Calu3 (cell line): Measurements from ENCODE around the gene RNF212. TPM values are rescaled to one million over a fixed set of nuclear protein-coding genes. Genes with fewer than 3 reads are reported as not detected.
A peak's percentile ranks its signal among the peaks of the same experiment; 100 is the strongest.

ENCODE experiments used
- Bru-seq: library from RNA; stranded (reverse); fragments of 400-500 nt; gene quantifications from one replicate; lab custom pipeline; 2021; lab: Mats Ljungman, UMichigan
- BruChase-seq, 2 experiments: library from RNA; stranded (reverse); fragments of 400-500 nt; gene quantifications; one replicate each; lab custom pipeline; 2021; lab: Mats Ljungman, UMichigan
- BruUV-seq: library from RNA; stranded (reverse); fragments of 400-500 nt; replicated peaks from 2 replicates; lab custom pipeline; 2021; lab: Mats Ljungman, UMichigan
- CTCF ChIA-PET: fragments of 300-600 bp; sonication (Branson Sonifier 250); formaldehyde crosslinking; loops from one replicate; lab custom pipeline; 2022; ENCODE audit warnings: antibody characterized with exemption; lab: Charles Lee
- DNase-seq: peaks from one replicate; pipeline ENCODE4 v3.0.0; 2022
- H3K27ac Mint-ChIP-seq: one replicate; pipeline ENCODE4 v1.8.0; 2022; ENCODE audit warnings: mixed read lengths; ENCODE audit not compliant: unreplicated experiment
- H3K27me3 Mint-ChIP-seq: one replicate; pipeline ENCODE4 v1.8.0; 2022; ENCODE audit warnings: mixed read lengths; ENCODE audit not compliant: unreplicated experiment
- H3K36me3 Mint-ChIP-seq: one replicate; pipeline ENCODE4 v1.8.0; 2022; ENCODE audit warnings: mild to moderate bottlenecking, moderate library complexity, mixed read lengths; ENCODE audit not compliant: insufficient read depth, unreplicated experiment
- H3K4me1 Mint-ChIP-seq: one replicate; pipeline ENCODE4 v1.8.0; 2022; ENCODE audit warnings: mild to moderate bottlenecking, low read depth, mixed read lengths; ENCODE audit not compliant: unreplicated experiment
- H3K4me3 Mint-ChIP-seq: one replicate; pipeline ENCODE4 v1.8.0; 2022; ENCODE audit warnings: mild to moderate bottlenecking, low read depth, moderate library complexity, mixed read lengths; ENCODE audit not compliant: unreplicated experiment
- H3K9me3 Mint-ChIP-seq: one replicate; pipeline ENCODE4 v1.8.0; 2022; ENCODE audit warnings: low read depth, mixed read lengths; ENCODE audit not compliant: unreplicated experiment
- intact Hi-C: fragments of 100-400 bp; cut with micrococcal nuclease; formaldehyde crosslinking; loops from one replicate; pipeline ENCODE4 v1.10.0; 2022; ENCODE audit not compliant: unreplicated experiment
- long read RNA-seq: library from polyadenylated mRNA; stranded (forward); transcript quantifications from one replicate; pipeline ENCODE4 v2.0.0, GENCODE V29; 2022
- total RNA-seq: library from RNA; stranded (reverse); gene quantifications from 2 replicates; pipeline ENCODE4 v1.2.3, GENCODE V29; 2022
- TF ChIP-seq, protein P1 (sequence below): fragments of 200-600 bp; IDR thresholded peaks from one replicate; pipeline ENCODE4 v1.8.0; 2022; ENCODE audit warnings: antibody characterized with exemption; ENCODE audit not compliant: unreplicated experiment

The RNF212 gene, protein sequence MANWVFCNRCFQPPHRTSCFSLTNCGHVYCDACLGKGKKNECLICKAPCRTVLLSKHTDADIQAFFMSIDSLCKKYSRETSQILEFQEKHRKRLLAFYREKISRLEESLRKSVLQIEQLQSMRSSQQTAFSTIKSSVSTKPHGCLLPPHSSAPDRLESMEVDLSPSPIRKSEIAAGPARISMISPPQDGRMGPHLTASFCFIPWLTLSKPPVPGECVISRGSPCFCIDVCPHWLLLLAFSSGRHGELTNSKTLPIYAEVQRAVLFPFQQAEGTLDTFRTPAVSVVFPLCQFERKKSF
- total RNA-seq, result not detected in 2 replicates
- not detected for Bru-seq, nascent RNA
- percentile 2 among the genes with signal in this experiment for BruChase-seq, experiment 1, labeled RNA remaining after a 6-hour chase
- percentile 5 among the genes with signal in this experiment for BruChase-seq, experiment 2, labeled RNA remaining after a 2-hour chase
- long read RNA-seq, result 0 reads

DNA sequence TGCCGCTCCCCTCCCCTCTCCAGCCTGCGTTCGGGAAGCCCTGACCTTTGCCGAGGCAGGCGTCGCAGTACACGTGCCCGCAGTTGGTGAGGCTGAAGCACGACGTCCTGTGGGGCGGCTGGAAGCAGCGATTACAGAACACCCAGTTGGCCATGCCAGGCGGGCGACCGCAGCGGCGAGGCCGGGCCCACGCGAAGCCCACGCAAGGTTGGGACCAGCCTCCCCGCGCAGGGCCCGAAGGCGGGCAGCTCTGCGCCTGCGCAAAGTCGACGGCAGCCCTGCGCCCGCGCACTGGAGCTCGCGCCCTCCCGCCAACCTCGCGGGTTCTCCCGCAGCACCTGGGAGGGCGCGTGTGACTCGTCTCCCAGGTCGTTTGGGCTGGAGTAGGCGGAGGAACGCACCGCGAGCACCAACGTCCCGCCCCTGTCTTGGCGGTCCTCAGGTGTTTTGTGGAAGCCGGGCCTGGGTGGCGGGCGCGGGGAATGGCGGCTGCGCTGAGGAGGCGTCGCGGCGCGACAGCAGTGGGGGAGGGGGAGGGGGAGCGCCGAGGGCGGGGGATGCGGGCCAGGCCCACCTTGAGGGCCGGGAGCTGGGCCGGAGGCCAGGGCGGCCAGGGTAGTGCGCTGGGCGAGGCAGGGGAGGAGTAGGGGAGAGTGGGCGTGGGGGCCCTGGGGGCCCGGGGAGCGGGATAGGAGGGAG, at the start of gene RNF212:
Gene RNF212 (minus strand): TSS at position 254 of the 699 bp plus-strand sequence. CDS start 100 bp downstream, at position 154.
- Mint-ChIP-seq H3K4me1 (peaks cover 22% of the 10 kb centered on the region), H3K27me3 (no peaks in the 10 kb centered on the region), H3K4me3 (no peak within 1 kb of the TSS), H3K9me3 (no peaks in the 10 kb centered on the region), H3K36me3 (peaks cover 4% of the 10 kb centered on the region), H3K27ac (no peak within 1 kb of the TSS)
- intact Hi-C loops, result no loop called here
- TF ChIP-seq, protein P1, sequence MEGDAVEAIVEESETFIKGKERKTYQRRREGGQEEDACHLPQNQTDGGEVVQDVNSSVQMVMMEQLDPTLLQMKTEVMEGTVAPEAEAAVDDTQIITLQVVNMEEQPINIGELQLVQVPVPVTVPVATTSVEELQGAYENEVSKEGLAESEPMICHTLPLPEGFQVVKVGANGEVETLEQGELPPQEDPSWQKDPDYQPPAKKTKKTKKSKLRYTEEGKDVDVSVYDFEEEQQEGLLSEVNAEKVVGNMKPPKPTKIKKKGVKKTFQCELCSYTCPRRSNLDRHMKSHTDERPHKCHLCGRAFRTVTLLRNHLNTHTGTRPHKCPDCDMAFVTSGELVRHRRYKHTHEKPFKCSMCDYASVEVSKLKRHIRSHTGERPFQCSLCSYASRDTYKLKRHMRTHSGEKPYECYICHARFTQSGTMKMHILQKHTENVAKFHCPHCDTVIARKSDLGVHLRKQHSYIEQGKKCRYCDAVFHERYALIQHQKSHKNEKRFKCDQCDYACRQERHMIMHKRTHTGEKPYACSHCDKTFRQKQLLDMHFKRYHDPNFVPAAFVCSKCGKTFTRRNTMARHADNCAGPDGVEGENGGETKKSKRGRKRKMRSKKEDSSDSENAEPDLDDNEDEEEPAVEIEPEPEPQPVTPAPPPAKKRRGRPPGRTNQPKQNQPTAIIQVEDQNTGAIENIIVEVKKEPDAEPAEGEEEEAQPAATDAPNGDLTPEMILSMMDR, result no peak
- no TSS peak for BruUV-seq
- CTCF ChIA-PET, result no interaction called here
- DNase-seq, result no peak

DNA sequence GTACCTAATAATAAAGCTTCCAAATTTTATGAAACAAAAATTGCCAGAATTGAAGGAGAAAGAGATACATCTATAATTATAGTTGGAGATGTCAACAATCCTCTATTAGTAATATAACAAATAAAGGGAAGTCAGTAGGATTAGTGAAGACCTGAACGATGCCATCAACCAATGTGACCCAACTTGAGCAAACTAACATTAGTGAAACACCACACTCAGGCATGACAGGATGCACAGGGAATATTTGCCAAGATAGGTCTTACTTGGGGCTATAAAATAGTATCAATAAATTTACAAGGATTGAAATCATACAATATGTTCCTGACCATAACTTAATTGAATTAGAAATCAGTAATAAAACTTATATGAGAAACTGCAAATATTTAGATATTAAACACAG, 47.0 kb upstream of the RNF212 start:
- Mint-ChIP-seq H3K4me1 (peaks cover 10% of the 10 kb centered on the region), H3K27me3 (peaks cover 23% of the 10 kb centered on the region), H3K36me3 (no peaks in the 10 kb centered on the region), H3K9me3 (peaks cover 3% of the 10 kb centered on the region), H3K27ac (no peak overlapping the region), H3K4me3 (no peak overlapping the region)
- BruUV-seq, result no TSS peak
- TF ChIP-seq, protein P1, result no peak
- CTCF ChIA-PET, result no interaction called here
- intact Hi-C loops, result no loop called here
- no peak for DNase-seq

DNA sequence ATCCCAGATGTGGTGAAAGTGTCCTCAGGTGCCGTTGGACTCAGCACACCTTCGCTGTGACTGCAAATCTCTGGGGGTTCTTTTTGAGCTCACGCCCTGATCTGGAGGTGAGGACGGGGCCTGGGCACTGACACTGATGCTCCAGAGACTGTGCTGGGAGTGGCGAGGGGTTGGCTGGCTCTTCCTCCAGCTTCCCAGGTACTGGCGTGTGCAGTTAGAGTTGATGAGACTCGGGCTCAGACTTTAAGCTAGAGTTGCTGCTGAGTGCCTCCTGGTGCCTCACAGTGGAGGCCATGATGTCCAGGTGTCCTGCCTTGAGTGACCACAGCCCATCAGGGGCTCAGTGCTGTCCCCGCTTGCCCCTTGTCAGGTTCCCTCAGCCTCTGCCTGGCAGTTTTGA, 42.7 kb upstream of the RNF212 start:
- no peak overlapping the region for H3K4me3 Mint-ChIP-seq
- H3K9me3 Mint-ChIP-seq, result peaks cover 3% of the 10 kb centered on the region
- TF ChIP-seq, protein P1, result no peak
- CTCF ChIA-PET, result interaction anchor here (0.6 kb wide), 2 partner anchors 9 to 55 kb away, joined by 3 to 4 read pairs; no protein-coding TSS in a partner anchor
- no TSS peak for BruUV-seq
- peaks cover 51% of the 10 kb centered on the region for H3K27me3 Mint-ChIP-seq
- no peaks in the 10 kb centered on the region for H3K36me3 Mint-ChIP-seq
- DNase-seq, result no peak
- H3K4me1 Mint-ChIP-seq, result peaks cover 14% of the 10 kb centered on the region
- H3K27ac Mint-ChIP-seq, result no peak overlapping the region
- intact Hi-C loops, result no loop called here

DNA sequence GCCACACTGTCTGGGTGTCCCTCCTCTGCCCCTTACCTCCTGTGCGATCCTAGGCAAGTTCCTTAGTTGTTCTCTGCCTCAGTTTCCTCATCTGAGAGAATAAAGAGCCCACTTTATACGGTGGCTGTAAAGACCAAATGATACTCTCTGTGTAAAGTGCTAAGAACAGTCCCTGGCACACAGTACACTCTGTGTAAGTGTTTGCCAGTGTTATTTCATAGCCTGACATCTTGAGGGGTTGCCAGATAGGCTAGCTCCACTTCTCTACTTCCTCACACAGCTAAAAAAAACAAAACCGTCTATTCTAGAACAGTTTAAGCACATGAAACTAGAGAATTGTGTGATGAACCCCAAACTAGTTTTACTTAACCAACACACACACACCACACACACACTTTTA, 42.0 kb upstream of the RNF212 start:
- no peak overlapping the region for H3K27ac Mint-ChIP-seq
- peaks cover 46% of the 10 kb centered on the region for H3K27me3 Mint-ChIP-seq
- CTCF ChIA-PET, result interaction anchor here (1.2 kb wide), 1 partner anchor 8 kb away, joined by 3 read pairs; no protein-coding TSS in a partner anchor
- TF ChIP-seq, protein P1, result no peak
- H3K4me3 Mint-ChIP-seq, result peak overlapping the region; percentile 57
- intact Hi-C loops, result no loop called here
- H3K4me1 Mint-ChIP-seq, result peaks cover 14% of the 10 kb centered on the region
- no TSS peak for BruUV-seq
- peaks cover 3% of the 10 kb centered on the region for H3K9me3 Mint-ChIP-seq
- no peak for DNase-seq
- no peaks in the 10 kb centered on the region for H3K36me3 Mint-ChIP-seq
